CD4-positive, alpha-beta T cell (primary cell): ENCODE data around the gene RIPK1. TPM values are rescaled to one million over a fixed set of nuclear protein-coding genes. Genes with fewer than 3 reads are reported as not detected.

ENCODE experiments used
- ATAC-seq: fragments of 200-7000 bp; cut with Tn5 transposase; one replicate; pipeline ENCODE4 v1.10.0; 2022; ENCODE audit warnings: mild to moderate bottlenecking; ENCODE audit not compliant: poor library complexity
- CTCF ChIA-PET: fragments of 350-600 bp; sonication (Branson Sonifier 250); formaldehyde crosslinking; loops from one replicate; lab custom pipeline; 2021; ENCODE audit warnings: antibody characterized with exemption, inconsistent platforms; lab: Charles Lee
- POLR2A ChIA-PET: fragments of 350-600 bp; sonication (Branson Sonifier 250); formaldehyde crosslinking; loops from one replicate; lab custom pipeline; 2021; ENCODE audit warnings: antibody characterized with exemption, inconsistent platforms; lab: Charles Lee
- DNase-seq, 14 experiments: peaks; one replicate each; pipeline ENCODE4 v3.0.0-alpha.2; 2013 to 2020; ENCODE audit warnings: mixed read lengths in 2 of 14
- H3K27ac ChIP-seq, 2 donors: one replicate each; pipeline versions ENCODE4 v1.5.1 to v1.7.0; 2013; ENCODE audit warnings: low read length in 2 of 2, low read depth in 1 of 2, mild to moderate bottlenecking in 1 of 2
- H3K27me3 ChIP-seq, 2 experiments: 1 replicate in 1 of 2; 2 replicates in 1 of 2; pipeline versions ENCODE4 v1.6.1 to v1.7.0; 2013; ENCODE audit warnings: low read length in 2 of 2, control low read depth in 1 of 2, mild to moderate bottlenecking in 1 of 2, moderate library complexity in 1 of 2; ENCODE audit not compliant: insufficient read depth in 2 of 2, control insufficient read depth in 1 of 2
- H3K36me3 ChIP-seq: one replicate; pipeline ENCODE4 v1.6.1; 2013; ENCODE audit warnings: low read length, control low read depth; ENCODE audit not compliant: insufficient read depth
- H3K4me1 ChIP-seq: one replicate; pipeline ENCODE4 v1.6.1; 2013; ENCODE audit warnings: low read length, control low read depth; ENCODE audit not compliant: insufficient read depth
- H3K4me3 ChIP-seq: one replicate; pipeline ENCODE4 v1.5.1; 2013; ENCODE audit warnings: mild to moderate bottlenecking, low read length, moderate library complexity
- H3K9me3 ChIP-seq, 2 experiments: 1 replicate in 1 of 2; 2 replicates in 1 of 2; pipeline versions ENCODE4 v1.6.1 to v1.7.0; 2013; ENCODE audit warnings: low read length in 2 of 2, mild to moderate bottlenecking in 2 of 2, control low read depth in 1 of 2, moderate library complexity in 1 of 2; ENCODE audit not compliant: control insufficient read depth in 1 of 2, insufficient read depth in 1 of 2
- H3K27ac Mint-ChIP-seq: one replicate; pipeline ENCODE4 v1.8.0; 2020; ENCODE audit warnings: mixed read lengths
- H3K27me3 Mint-ChIP-seq: one replicate; pipeline ENCODE4 v1.8.0; 2021; ENCODE audit warnings: mixed read lengths
- H3K36me3 Mint-ChIP-seq: one replicate; pipeline ENCODE4 v1.8.0; 2021; ENCODE audit warnings: low read depth, mixed read lengths
- H3K4me1 Mint-ChIP-seq: one replicate; pipeline ENCODE4 v1.8.0; 2021; ENCODE audit warnings: low read depth, mixed read lengths
- H3K4me3 Mint-ChIP-seq: one replicate; pipeline ENCODE4 v1.8.0; 2020; ENCODE audit warnings: mild to moderate bottlenecking, mixed read lengths
- H3K9me3 Mint-ChIP-seq: one replicate; pipeline ENCODE4 v1.8.0; 2020; ENCODE audit warnings: mixed read lengths
- CTCF ChIP-seq: fragments of 200-600 bp; IDR thresholded peaks from one replicate; pipeline ENCODE4 v1.8.0; 2022; ENCODE audit warnings: antibody characterized with exemption, mild to moderate bottlenecking
- intact Hi-C, 2 experiments: fragments of 100-400 bp; cut with DNase I in 1 of 2; cut with micrococcal nuclease in 1 of 2; formaldehyde crosslinking; loops; one replicate each; pipeline versions ENCODE4 v1.15.1 to v1.9.0; 2023 to 2025; cut with DNase I, micrococcal nuclease
- total RNA-seq, 174 experiments: library from RNA in 2 of 174; stranded (reverse) in 2 of 174; gene quantifications; one replicate each; pipeline ENCODE4 v1.2.3 and lab custom pipeline; 2021 to 2026

The RIPK1 gene
- total RNA-seq, 2 experiments from 2014 or later: 17.2 to 17.3 TPM

GRCh38 chr6:3071568-3071967, 3.3 kb downstream of the RIPK1 start:
- peak overlapping the region; percentile 99 for H3K27ac Mint-ChIP-seq
- no peak for TF ChIP-seq CTCF
- intact Hi-C loops: loop anchor here in 1 of 2 experiments (5.0 kb wide), 1 partner anchor 186 kb away; the partner anchor contains the start of gene PSMG4
- peak overlapping the region; percentile 23 for H3K4me3 Mint-ChIP-seq
- Histone ChIP-seq H3K27me3 (no peaks in the 10 kb centered on the region), H3K27ac (no peak overlapping the region), H3K36me3 (peaks cover 23% of the 10 kb centered on the region), H3K4me1 (peaks cover 55% of the 10 kb centered on the region), H3K4me3 (no peak overlapping the region), H3K9me3 (no peaks in the 10 kb centered on the region)
- POLR2A ChIA-PET: interaction anchor here (0.7 kb wide), 1 partner anchor 48 kb away, joined by 3 read pairs; no protein-coding TSS in a partner anchor
- H3K36me3 Mint-ChIP-seq: peaks cover 53% of the 10 kb centered on the region
- ATAC-seq (no peak), DNase-seq (no peak)
- no peaks in the 10 kb centered on the region for H3K27me3 Mint-ChIP-seq
- CTCF ChIA-PET: no interaction called here
- no peaks in the 10 kb centered on the region for H3K9me3 Mint-ChIP-seq
- peaks cover 78% of the 10 kb centered on the region for H3K4me1 Mint-ChIP-seq

- Mint-ChIP-seq H3K27me3 (no peaks in the 10 kb centered on the region), H3K36me3 (peaks cover 64% of the 10 kb centered on the region), H3K4me1 (peaks cover 72% of the 10 kb centered on the region), H3K27ac (peak overlapping the region; percentile 20), H3K4me3 (no peak overlapping the region), H3K9me3 (no peaks in the 10 kb centered on the region)
- peaks cover 34% of the 10 kb centered on the region for H3K36me3 ChIP-seq
- H3K27me3 ChIP-seq: no peaks in the 10 kb centered on the region
- H3K4me3 ChIP-seq: no peak overlapping the region
- CTCF ChIA-PET: interaction anchor here (1.1 kb wide), 1 partner anchor 281 kb away, joined by 3 read pairs; no protein-coding TSS in a partner anchor
- intact Hi-C loops: loop anchor here in 1 of 2 experiments (5.0 kb wide), 1 partner anchor 185 kb away; the partner anchor contains the start of gene PSMG4
- no peak overlapping the region for H3K27ac ChIP-seq
- ATAC-seq (no peak), DNase-seq (no peak)
- H3K4me1 ChIP-seq: peaks cover 61% of the 10 kb centered on the region
- POLR2A ChIA-PET: no interaction called here
- no peaks in the 10 kb centered on the region for H3K9me3 ChIP-seq
- no peak for TF ChIP-seq CTCF
Measured at GRCh38 chr6:3072798-3073197, 4.5 kb downstream of the RIPK1 start.

GRCh38 chr6:3073382-3073781, 5.1 kb downstream of the RIPK1 start:
- no peak overlapping the region for H3K4me3 Mint-ChIP-seq
- H3K27me3 Mint-ChIP-seq: no peaks in the 10 kb centered on the region
- peaks cover 70% of the 10 kb centered on the region for H3K4me1 Mint-ChIP-seq
- peaks cover 40% of the 10 kb centered on the region for H3K36me3 ChIP-seq
- H3K27ac Mint-ChIP-seq: peak overlapping the region; percentile 34
- no peak overlapping the region for H3K4me3 ChIP-seq
- H3K4me1 ChIP-seq: peaks cover 59% of the 10 kb centered on the region
- H3K27ac ChIP-seq: no peak overlapping the region
- intact Hi-C loops: loop anchor here in 1 of 2 experiments (5.0 kb wide), 1 partner anchor 184 kb away; the partner anchor contains the start of gene PSMG4
- TF ChIP-seq CTCF: no peak
- CTCF ChIA-PET: interaction anchor here (1.1 kb wide), 1 partner anchor 282 kb away, joined by 3 read pairs; no protein-coding TSS in a partner anchor
- DNase-seq (no peak), ATAC-seq (no peak)
- POLR2A ChIA-PET: interaction anchor here (0.6 to 1.2 kb wide), 2 partner anchors 9 to 47 kb away, joined by 3 to 4 read pairs; no protein-coding TSS in a partner anchor
- H3K9me3 ChIP-seq: no peaks in the 10 kb centered on the region
- no peaks in the 10 kb centered on the region for H3K9me3 Mint-ChIP-seq
- peaks cover 65% of the 10 kb centered on the region for H3K36me3 Mint-ChIP-seq
- no peaks in the 10 kb centered on the region for H3K27me3 ChIP-seq
